Right renal cortex interstitium (tissue), 3 donors: Measurements from ENCODE around the gene HEATR9. TPM values are rescaled to one million over a fixed set of nuclear protein-coding genes. Genes with fewer than 3 reads are reported as not detected.

Source experiments
- DNase-seq, 3 donors: peaks; one replicate each; pipeline ENCODE4 v3.0.0-alpha.2; 2013; ENCODE audit warnings: low read depth in 3 of 3, low spot score in 2 of 3
- polyA plus RNA-seq, 3 donors: library from polyadenylated mRNA; unstranded; fragments of 120-200 nt; gene quantifications; one replicate each; pipeline ENCODE4 v1.2.1, GENCODE V29; 2013; ENCODE audit not compliant: insufficient read length in 3 of 3

The HEATR9 gene
- polyA plus RNA-seq, 3 donors: 0.17 TPM; not detected in 2

GRCh38 chr17:35812456-35812855, 56.2 kb downstream of the HEATR9 start:
- no peak for DNase-seq

- no peak for DNase-seq
Measured at GRCh38 chr17:35811759-35812158, 56.9 kb downstream of the HEATR9 start.

- no peak for DNase-seq
Measured at GRCh38 chr17:35809855-35810461, 58.7 kb downstream of the HEATR9 start.

- peak; percentile 91 to 95 (median 95) for DNase-seq
Measured at GRCh38 chr17:35808962-35809854, 59.5 kb downstream of the HEATR9 start, which contains the start of gene TAF15. TAF15 (plus strand) TSS chr17:35809484; CDS start chr17:35809570, 86 bp downstream.

- DNase-seq: no peak
Measured at GRCh38 chr17:35808240-35808961, 60.3 kb downstream of the HEATR9 start.

- no peak for DNase-seq
Measured at GRCh38 chr17:35807371-35808144, 61.1 kb downstream of the HEATR9 start.

Other genes with a start within 250 kb of the HEATR9 start
- gene RASL10B, start 137.3 kb downstream of the HEATR9 start, polyA plus RNA-seq: 10 to 100 TPM; 10.2 to 12.9 (median 11.2) TPM
- gene GAS2L2, start 115.7 kb downstream of the HEATR9 start, polyA plus RNA-seq: under 1 TPM in 1 of 3 donors, not detected in 2; 0.06 TPM
- gene C17orf50, start 108.0 kb downstream of the HEATR9 start, polyA plus RNA-seq: not detected
- gene MMP28, start 73.2 kb downstream of the HEATR9 start, polyA plus RNA-seq: 1 to 10 TPM; 1.4 to 1.5 (median 1.4) TPM
- 100 to 1,000 TPM; 223 to 239 (median 239) TPM for gene TAF15, start 59.4 kb downstream of the HEATR9 start, polyA plus RNA-seq
- gene CCL5, start 11.5 kb upstream of the HEATR9 start, polyA plus RNA-seq: 1 to 10 TPM; 1.4 to 2.3 (median 1.6) TPM
- gene RDM1, start 61.9 kb upstream of the HEATR9 start, polyA plus RNA-seq: 1 to 10 TPM; 1.9 to 2.6 (median 2.2) TPM
- gene LYZL6, start 74.8 kb upstream of the HEATR9 start, polyA plus RNA-seq: not detected
- gene CCL16, start 112.6 kb upstream of the HEATR9 start, polyA plus RNA-seq: under 1 TPM in 2 of 3 donors, not detected in 1; 0.13 to 0.14 TPM
- gene CCL14, start 117.8 kb upstream of the HEATR9 start, polyA plus RNA-seq: 10 to 100 TPM; 14.1 to 25.3 (median 16.3) TPM
- gene CCL15, start 132.7 kb upstream of the HEATR9 start, polyA plus RNA-seq: 1 to 10 TPM; 6.4 to 8.1 (median 7.9) TPM
- gene CCL23, start 149.1 kb upstream of the HEATR9 start, polyA plus RNA-seq: under 1 TPM in 1 of 3 donors, not detected in 2; 0.38 TPM
- not detected for gene CCL18, start 195.4 kb upstream of the HEATR9 start, polyA plus RNA-seq
- 1 to 10 TPM; 2.4 to 5.0 (median 4.2) TPM for gene CCL3, start 221.3 kb upstream of the HEATR9 start, polyA plus RNA-seq
- 1 to 10 TPM; 1.3 to 5.0 (median 2.0) TPM for gene CCL4, start 234.9 kb upstream of the HEATR9 start, polyA plus RNA-seq